NT2/D1 (cell line): Measurements from ENCODE around the gene MMP7.

ENCODE experiments used
- SUZ12 ChIP-seq: IDR thresholded peaks from 2 replicates; pipeline ENCODE4 v1.6.1; 2011; ENCODE audit not compliant: insufficient read length, insufficient read depth; ENCODE audit errors: extremely low read depth
- YY1 ChIP-seq: IDR thresholded peaks from 2 replicates; pipeline ENCODE4 v1.6.1; 2011; ENCODE audit not compliant: insufficient read length, insufficient read depth

DNA sequence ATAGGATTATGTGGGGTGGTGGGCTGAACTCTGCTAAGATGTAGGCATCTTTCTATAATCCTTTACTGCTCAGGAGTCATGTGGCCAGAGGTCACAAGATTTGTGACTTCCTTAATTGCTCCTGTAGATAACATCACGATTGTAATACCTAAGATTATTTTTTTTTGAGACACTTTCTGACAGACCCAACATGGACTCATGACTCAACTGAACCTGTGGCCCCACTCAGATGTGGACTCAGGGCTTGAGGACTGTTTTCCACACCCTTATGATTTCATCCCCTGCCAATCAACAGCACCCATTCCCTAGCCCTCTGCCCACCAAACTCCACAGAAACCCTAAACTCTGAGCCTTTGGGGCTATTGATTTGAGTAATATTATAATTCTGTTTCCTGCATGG, 35.6 kb upstream of the MMP7 start:
- TF ChIP-seq YY1 = no peak
- TF ChIP-seq SUZ12 = no peak
